GM23248 (cell line): ENCODE measurements around the gene APOL2. TPM values are rescaled to one million over a fixed set of nuclear protein-coding genes. Genes with fewer than 3 reads are reported as not detected.

Experiments used
- DNase-seq: peaks from one replicate; pipeline ENCODE4 v3.0.0-alpha.2; 2015
- H2AFZ ChIP-seq: fragments of 200-600 bp; sonication (generic); 2 replicates; pipeline ENCODE4 v1.6.1; 2016; ENCODE audit warnings: antibody characterized with exemption
- H3F3A ChIP-seq: fragments of 200-600 bp; sonication (generic); 2 replicates; pipeline ENCODE4 v1.6.1; 2016; ENCODE audit warnings: mild to moderate bottlenecking, antibody characterized with exemption, mixed run types; ENCODE audit not compliant: insufficient read depth
- H3K27ac ChIP-seq: fragments of 200-600 bp; sonication (generic); 2 replicates; pipeline ENCODE4 v1.5.1; 2016; ENCODE audit warnings: mild to moderate bottlenecking
- H3K27me3 ChIP-seq: fragments of 200-600 bp; sonication (generic); replicated peaks from 2 replicates; pipeline ENCODE4 v1.6.1; 2016; ENCODE audit warnings: mild to moderate bottlenecking; ENCODE audit not compliant: insufficient read depth
- H3K36me3 ChIP-seq: fragments of 200-600 bp; sonication (generic); 2 replicates; pipeline ENCODE4 v1.6.1; 2016; ENCODE audit warnings: low read depth, mild to moderate bottlenecking
- H3K4me1 ChIP-seq: fragments of 200-600 bp; sonication (generic); 2 replicates; pipeline ENCODE4 v1.6.1; 2016; ENCODE audit warnings: mild to moderate bottlenecking; ENCODE audit not compliant: insufficient read depth
- H3K4me2 ChIP-seq: fragments of 200-600 bp; sonication (generic); one replicate; pipeline ENCODE4 v1.6.1; 2016; ENCODE audit warnings: mild to moderate bottlenecking; ENCODE audit not compliant: unreplicated experiment
- H3K4me3 ChIP-seq: fragments of 200-600 bp; sonication (generic); 2 replicates; pipeline ENCODE4 v1.5.1; 2016; ENCODE audit warnings: mild to moderate bottlenecking
- H3K79me2 ChIP-seq: fragments of 200-600 bp; sonication (generic); 2 replicates; pipeline ENCODE4 v1.6.1; 2016; ENCODE audit warnings: mild to moderate bottlenecking; ENCODE audit not compliant: insufficient read depth
- H3K9ac ChIP-seq: fragments of 200-600 bp; sonication (generic); 2 replicates; pipeline ENCODE4 v1.6.1; 2016; ENCODE audit warnings: mild to moderate bottlenecking
- H3K9me2 ChIP-seq: fragments of 200-600 bp; sonication (generic); 2 replicates; pipeline ENCODE4 v1.6.1; 2016; ENCODE audit warnings: mixed run types, mild to moderate bottlenecking, moderate library complexity; ENCODE audit not compliant: insufficient read depth
- H3K9me3 ChIP-seq: fragments of 200-600 bp; sonication (generic); one replicate; pipeline ENCODE4 v1.6.1; 2017; ENCODE audit warnings: low read depth
- H4K20me1 ChIP-seq: fragments of 200-600 bp; sonication (generic); 2 replicates; pipeline ENCODE4 v1.6.0; 2016; ENCODE audit not compliant: insufficient read depth
- EZH2 ChIP-seq: fragments of 200-600 bp; sonication (generic); IDR thresholded peaks from 2 replicates; pipeline ENCODE4 v1.6.1; 2018; ENCODE audit warnings: antibody characterized with exemption, mild to moderate bottlenecking; ENCODE audit not compliant: insufficient read depth, poor library complexity, severe bottlenecking
- EZH2phosphoT487 ChIP-seq: fragments of 200-600 bp; sonication (generic); IDR thresholded peaks from 2 replicates; pipeline ENCODE4 v1.6.1; 2018; ENCODE audit warnings: antibody characterized with exemption, moderate library complexity, mild to moderate bottlenecking, low read depth; ENCODE audit not compliant: insufficient read depth
- WGBS, 2 experiments: methylation state at CpG; one replicate each; pipeline ENCODE4 v1.1.6; 2015 to 2017; ENCODE audit warnings: low lambda C conversion rate in 2 of 2, low coverage in 1 of 2; ENCODE audit errors: missing lambda C conversion rate in 2 of 2; 5-methylcytosine and 5-hydroxymethylcytosine counted together
- in situ Hi-C: fragments of 300-500 bp; cut with MboI; formaldehyde crosslinking; loops from 2 replicates; pipeline ENCODE4 v1.15.0; 2020
- polyA plus RNA-seq: library from polyadenylated mRNA; unstranded; fragments of >200 nt; fragmentation: Nextera tagmentation; extraction: Ambion mirVana; gene quantifications from 2 replicates; pipeline ENCODE4 v1.2.1, GENCODE V29; 2016
- total RNA-seq: library from RNA; depleted of rRNA; stranded (reverse); fragments of >200 nt; shearing (Covaris generic); gene quantifications from 2 replicates; pipeline ENCODE4 v1.2.3, GENCODE V29; 2014

Gene APOL2
- total and polyA plus RNA-seq, 2 experiments from 2014 or later, result 28.4 to 37.7 TPM

- Histone ChIP-seq H3K4me1 (peaks cover 7% of the 10 kb centered on the region), H3F3A (0 out of 2 replicates have a peak, but pooled peaks cover under 1% of the 10 kb centered on the region), H2AFZ (no peak overlapping the region), H3K27ac (no peak overlapping the region), H3K79me2 (no peaks in the 10 kb centered on the region), H3K36me3 (no peaks in the 10 kb centered on the region), H3K27me3 (no peaks in the 10 kb centered on the region), H4K20me1 (no peaks in the 10 kb centered on the region), H3K4me3 (no peak overlapping the region), H3K9me2 (no peaks in the 10 kb centered on the region), H3K4me2 (no peak overlapping the region), H3K9ac (no peak overlapping the region), H3K9me3 (no peaks in the 10 kb centered on the region)
- DNase-seq, result no peak
- 85% methylated on average over 14 of the region's 14 CpGs for WGBS, 2 experiments
- TF ChIP-seq EZH2phosphoT487 (no peak), EZH2 (no peak)
- in situ Hi-C loops, result loop anchor here (25.0 kb wide), 1 partner anchor 301 kb away; the partner anchor contains the start of gene TXN2
Measured at GRCh38 chr22:36185828-36186624, 53.3 kb downstream of the APOL2 start.

GRCh38 chr22:36184433-36185025 is 54.8 kb downstream of the APOL2 start:
- H3K9ac ChIP-seq, result no peak overlapping the region
- DNase-seq, result peak; percentile 77
- no peak overlapping the region for H3K4me3 ChIP-seq
- WGBS, 2 experiments, result 61 to 64% methylated on average over 10 of the region's 10 CpGs
- H3K79me2 ChIP-seq, result no peaks in the 10 kb centered on the region
- H4K20me1 ChIP-seq, result no peaks in the 10 kb centered on the region
- H3K4me2 ChIP-seq, result no peak overlapping the region
- no peaks in the 10 kb centered on the region for H3K9me2 ChIP-seq
- no peak overlapping the region for H3K27ac ChIP-seq
- no peak for TF ChIP-seq EZH2phosphoT487
- no peak for TF ChIP-seq EZH2
- H3F3A ChIP-seq, result no peaks in the 10 kb centered on the region
- in situ Hi-C loops, result loop anchor here (5.0 to 25.0 kb wide), 2 partner anchors 37 to 303 kb away; partner anchors contain the start of gene TXN2
- peaks cover 7% of the 10 kb centered on the region for H3K4me1 ChIP-seq
- H3K36me3 ChIP-seq, result no peaks in the 10 kb centered on the region
- no peaks in the 10 kb centered on the region for H3K9me3 ChIP-seq
- H2AFZ ChIP-seq, result no peak overlapping the region
- H3K27me3 ChIP-seq, result no peaks in the 10 kb centered on the region

- no peaks in the 10 kb centered on the region for H3K9me3 ChIP-seq
- H3K4me1 ChIP-seq, result peaks cover 7% of the 10 kb centered on the region
- no peak overlapping the region for H3K27ac ChIP-seq
- no peaks in the 10 kb centered on the region for H4K20me1 ChIP-seq
- H3K79me2 ChIP-seq, result no peaks in the 10 kb centered on the region
- no peak for DNase-seq
- H3K9ac ChIP-seq, result no peak overlapping the region
- in situ Hi-C loops, result loop anchor here (5.0 to 25.0 kb wide), 2 partner anchors 36 to 304 kb away; partner anchors contain the start of gene TXN2
- H3K4me2 ChIP-seq, result no peak overlapping the region
- no peak overlapping the region for H3K4me3 ChIP-seq
- H3K9me2 ChIP-seq, result no peaks in the 10 kb centered on the region
- H3K36me3 ChIP-seq, result no peaks in the 10 kb centered on the region
- H3F3A ChIP-seq, result no peaks in the 10 kb centered on the region
- no peak overlapping the region for H2AFZ ChIP-seq
- 88 to 94% methylated on average over 7 of the region's 7 CpGs for WGBS, 2 experiments
- no peaks in the 10 kb centered on the region for H3K27me3 ChIP-seq
- TF ChIP-seq EZH2 (no peak), EZH2phosphoT487 (no peak)
Measured at GRCh38 chr22:36183446-36183845, 55.9 kb downstream of the APOL2 start.

GRCh38 chr22:36182857-36183256 is 56.5 kb downstream of the APOL2 start:
- in situ Hi-C loops, result loop anchor here (5.0 to 25.0 kb wide), 2 partner anchors 36 to 304 kb away; partner anchors contain the start of gene TXN2
- TF ChIP-seq EZH2phosphoT487, result no peak
- TF ChIP-seq EZH2, result no peak
- Histone ChIP-seq H4K20me1 (no peaks in the 10 kb centered on the region), H3K4me3 (no peak overlapping the region), H3K79me2 (no peaks in the 10 kb centered on the region), H3F3A (no peaks in the 10 kb centered on the region), H3K9me3 (no peaks in the 10 kb centered on the region), H3K27ac (no peak overlapping the region), H3K9me2 (no peaks in the 10 kb centered on the region), H3K4me2 (no peak overlapping the region), H3K9ac (no peak overlapping the region), H3K4me1 (peaks cover 7% of the 10 kb centered on the region), H2AFZ (no peak overlapping the region), H3K36me3 (no peaks in the 10 kb centered on the region), H3K27me3 (no peaks in the 10 kb centered on the region)
- peak; percentile 51 for DNase-seq
- 28 to 37% methylated on average over 6 of the region's 6 CpGs for WGBS, 2 experiments
